HG03064 (cell line): ENCODE measurements around the gene RNU11.
A peak's percentile ranks its signal among the peaks of the same experiment; 100 is the strongest.
"Not testable (repeated sequence)": the region's sequence is repeated elsewhere in the genome, so short reads cannot be mapped to it uniquely, and the experiment has no call there.

Experiments used
- ATAC-seq: cut with Tn5 transposase; IDR thresholded peaks from one replicate; pipeline ENCODE4 v1.9.1; 2021; ENCODE audit warnings: low read depth; ENCODE audit not compliant: unreplicated experiment

Gene RNU11

GRCh38 chr1:28656335-28656734, 7.9 kb downstream of the RNU11 start:
- no peak for ATAC-seq

- ATAC-seq, result no peak
These were observed 15.6 kb downstream of the RNU11 start for GRCh38 chr1:28663871-28664470.

GRCh38 chr1:28666806-28667205, 18.4 kb downstream of the RNU11 start:
- no peak for ATAC-seq

GRCh38 chr1:28668191-28668955, 20.0 kb downstream of the RNU11 start, which contains the start of gene GMEB1:
GMEB1 (plus strand) TSS chr1:28668784; CDS start chr1:28683613, 14,829 bp downstream.
- ATAC-seq, result peak; percentile 65

- peak; percentile 47 for ATAC-seq
These were observed 20.7 kb downstream of the RNU11 start for GRCh38 chr1:28668956-28669723.

- ATAC-seq, result no peak
These were observed 22.9 kb downstream of the RNU11 start for GRCh38 chr1:28671254-28671780.

GRCh38 chr1:28672971-28673370, 24.6 kb downstream of the RNU11 start:
- not testable (repeated sequence) for ATAC-seq

- no peak for ATAC-seq
These were observed 27.5 kb downstream of the RNU11 start for GRCh38 chr1:28675924-28676257.

- no peak for ATAC-seq
These were observed 31.8 kb downstream of the RNU11 start for GRCh38 chr1:28680151-28680550.

GRCh38 chr1:28682840-28683239, 34.4 kb downstream of the RNU11 start:
- no peak for ATAC-seq

GRCh38 chr1:28684937-28685336, 36.5 kb downstream of the RNU11 start:
- ATAC-seq, result no peak

GRCh38 chr1:28691627-28692026, 43.2 kb downstream of the RNU11 start:
- not testable (repeated sequence) for ATAC-seq
